Uterus (tissue), 2 donors: ENCODE measurements around the gene DGCR6.
"Not testable (repeated sequence)": the region's sequence is repeated elsewhere in the genome, so short reads cannot be mapped to it uniquely, and the experiment has no call there.

Experiments used
- CTCF ChIP-seq, 4 experiments: fragments of 200-600 bp in 2 of 4; fragments of 450-650 bp in 2 of 4; sonication (generic) in 2 of 4; IDR thresholded peaks; one replicate each; pipeline ENCODE4 v1.5.1; 2016 to 2019; ENCODE audit warnings: antibody characterized with exemption in 4 of 4, mild to moderate bottlenecking in 2 of 4, moderate library complexity in 1 of 4
- POLR2A ChIP-seq, 2 donors: fragments of 450-650 bp; IDR thresholded peaks; one replicate each; pipeline ENCODE4 v1.6.1; 2016; ENCODE audit warnings: antibody characterized with exemption in 2 of 2, mild to moderate bottlenecking in 1 of 2, moderate library complexity in 1 of 2

GRCh38 chr22:18956956-18957355 lies 50.8 kb downstream of the DGCR6 start:
- not testable (repeated sequence) for TF ChIP-seq CTCF, POLR2A (IDR thresholded peaks at IDR 0.05)
